Muscle layer of colon (tissue), 2 donors: ENCODE results near the gene FAM193B.

Source experiments
- H3K27ac ChIP-seq: one replicate; pipeline ENCODE4 v1.7.0; 2013; ENCODE audit warnings: low read depth, mild to moderate bottlenecking, low read length, moderate library complexity
- H3K27me3 ChIP-seq, 2 donors: one replicate each; pipeline ENCODE4 v1.7.0; 2013; ENCODE audit warnings: low read length in 2 of 2, mild to moderate bottlenecking in 2 of 2; ENCODE audit not compliant: insufficient read depth in 2 of 2, control insufficient read depth in 1 of 2
- H3K36me3 ChIP-seq: one replicate; pipeline ENCODE4 v1.7.0; 2013; ENCODE audit warnings: mild to moderate bottlenecking, low read length; ENCODE audit not compliant: insufficient read depth
- H3K4me1 ChIP-seq: one replicate; pipeline ENCODE4 v1.7.0; 2013; ENCODE audit warnings: mild to moderate bottlenecking, low read length; ENCODE audit not compliant: insufficient read depth
- H3K4me3 ChIP-seq, 2 donors: one replicate each; pipeline ENCODE4 v1.7.0; 2013; ENCODE audit warnings: low read length in 2 of 2, low read depth in 1 of 2, mild to moderate bottlenecking in 1 of 2, moderate library complexity in 1 of 2
- H3K9ac ChIP-seq: one replicate; pipeline ENCODE4 v1.7.0; 2013; ENCODE audit warnings: low read length
- H3K9me3 ChIP-seq: one replicate; pipeline ENCODE4 v1.7.0; 2013; ENCODE audit warnings: mild to moderate bottlenecking, low read length
- donor health status: abdominal sarcoma.
- donor health status: Adenocarcinoma of cecum.

The FAM193B gene

DNA sequence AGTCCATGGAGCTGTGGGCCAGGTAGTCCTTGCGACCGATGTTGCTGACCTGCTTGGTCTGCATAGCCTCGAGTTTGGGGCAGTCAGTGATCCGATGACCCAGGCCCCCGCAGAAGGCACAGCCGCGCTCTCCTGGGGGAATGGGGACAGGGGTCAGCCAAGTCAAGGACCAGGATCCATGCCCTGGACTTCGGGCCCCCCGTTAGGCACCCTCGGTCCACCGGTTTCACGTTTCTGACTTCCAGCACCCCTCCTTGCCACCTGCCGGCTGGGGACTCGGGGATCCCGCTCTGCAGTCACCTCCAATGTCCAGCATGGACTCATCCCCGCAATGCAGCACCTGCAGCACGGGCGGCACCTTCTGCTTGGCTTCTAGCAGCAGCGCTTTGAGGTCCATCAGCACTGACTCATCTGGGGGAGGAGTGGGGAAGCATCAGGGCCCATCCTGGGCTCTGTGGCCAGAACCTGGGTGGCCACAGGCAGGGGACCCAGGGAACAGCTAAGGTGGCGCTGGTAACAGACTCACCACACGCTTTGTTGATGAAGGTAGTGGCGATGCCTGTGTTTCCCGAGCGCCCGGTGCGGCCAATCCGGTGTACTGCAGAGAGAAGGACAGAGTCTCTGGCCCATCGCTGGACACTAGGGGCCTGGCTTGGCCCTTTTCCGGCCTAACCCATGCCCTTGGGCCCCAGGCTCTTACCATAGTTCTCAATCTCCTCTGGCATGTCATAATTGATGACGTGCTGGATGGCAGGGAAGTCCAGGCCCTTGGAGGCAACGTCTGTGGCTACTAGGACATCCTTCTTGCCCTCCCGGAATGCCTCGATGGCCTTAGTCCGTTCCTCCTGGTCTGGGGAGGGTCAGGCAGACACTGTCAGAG lies 42.3 kb downstream of the FAM193B start:
- no peak overlapping the region for H3K27ac ChIP-seq

DNA sequence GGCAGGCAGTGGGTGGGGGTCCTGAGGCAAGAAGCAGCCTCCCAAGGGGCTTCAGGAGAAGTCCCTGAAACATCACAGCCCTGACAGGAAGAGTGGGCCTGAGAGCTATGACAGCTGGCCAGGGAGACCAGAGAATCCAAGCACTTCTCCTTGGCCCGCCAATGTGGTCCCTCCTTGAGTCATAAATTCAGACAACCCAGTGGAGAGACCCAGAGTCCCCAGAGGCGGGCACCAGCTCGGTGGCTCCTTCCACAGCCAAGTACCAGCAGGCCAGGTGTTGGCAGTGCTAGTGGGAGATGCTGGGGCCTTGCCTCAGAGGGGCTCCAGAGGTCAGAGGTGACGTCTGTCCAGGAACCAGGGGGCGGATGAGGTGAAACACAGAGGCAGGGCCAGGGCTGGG lies 43.2 kb downstream of the FAM193B start:
- Histone ChIP-seq H3K36me3 (peaks cover 58% of the 10 kb centered on the region), H3K4me3 (no peak overlapping the region), H3K27me3 (no peaks in the 10 kb centered on the region), H3K9me3 (no peaks in the 10 kb centered on the region), H3K9ac (no peak overlapping the region), H3K4me1 (peaks cover 11% of the 10 kb centered on the region), H3K27ac (no peak overlapping the region)

More for the DNA sequence above, 42.3 kb downstream of the FAM193B start:
- Histone ChIP-seq H3K36me3 (peaks cover 58% of the 10 kb centered on the region), H3K4me1 (peaks cover 13% of the 10 kb centered on the region), H3K4me3 (no peak overlapping the region), H3K9ac (no peak overlapping the region), H3K27me3 (no peaks in the 10 kb centered on the region), H3K9me3 (no peaks in the 10 kb centered on the region)

DNA sequence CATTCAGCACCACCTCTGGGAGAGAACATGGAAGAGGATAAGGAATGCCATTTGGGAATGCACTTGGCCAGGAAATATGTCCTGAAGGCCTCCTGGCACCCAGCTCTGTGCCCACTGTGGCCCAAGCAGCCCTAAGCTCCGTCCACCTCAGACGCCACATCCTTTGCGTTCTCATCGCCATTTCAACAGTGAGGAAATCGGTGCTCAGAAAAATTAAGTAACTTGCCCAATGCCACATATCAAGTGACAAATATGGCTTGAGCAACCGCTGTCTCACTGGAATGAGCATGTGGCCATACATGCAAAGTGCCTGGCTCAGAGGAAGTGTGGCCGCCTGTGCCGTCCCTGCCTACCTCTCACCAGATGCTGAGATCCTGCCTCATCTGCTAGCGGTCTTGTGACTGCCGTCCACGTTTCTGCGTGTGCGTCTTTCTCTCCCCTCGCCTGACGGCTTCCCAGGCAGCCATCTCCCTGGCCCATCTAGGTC lies 43.8 kb downstream of the FAM193B start:
- no peaks in the 10 kb centered on the region for H3K27me3 ChIP-seq
- peaks cover 56% of the 10 kb centered on the region for H3K36me3 ChIP-seq
- H3K9me3 ChIP-seq, result no peaks in the 10 kb centered on the region
- H3K4me1 ChIP-seq, result peaks cover 5% of the 10 kb centered on the region
- H3K4me3 ChIP-seq, result no peak overlapping the region
- H3K27ac ChIP-seq, result no peak overlapping the region
- H3K9ac ChIP-seq, result no peak overlapping the region

DNA sequence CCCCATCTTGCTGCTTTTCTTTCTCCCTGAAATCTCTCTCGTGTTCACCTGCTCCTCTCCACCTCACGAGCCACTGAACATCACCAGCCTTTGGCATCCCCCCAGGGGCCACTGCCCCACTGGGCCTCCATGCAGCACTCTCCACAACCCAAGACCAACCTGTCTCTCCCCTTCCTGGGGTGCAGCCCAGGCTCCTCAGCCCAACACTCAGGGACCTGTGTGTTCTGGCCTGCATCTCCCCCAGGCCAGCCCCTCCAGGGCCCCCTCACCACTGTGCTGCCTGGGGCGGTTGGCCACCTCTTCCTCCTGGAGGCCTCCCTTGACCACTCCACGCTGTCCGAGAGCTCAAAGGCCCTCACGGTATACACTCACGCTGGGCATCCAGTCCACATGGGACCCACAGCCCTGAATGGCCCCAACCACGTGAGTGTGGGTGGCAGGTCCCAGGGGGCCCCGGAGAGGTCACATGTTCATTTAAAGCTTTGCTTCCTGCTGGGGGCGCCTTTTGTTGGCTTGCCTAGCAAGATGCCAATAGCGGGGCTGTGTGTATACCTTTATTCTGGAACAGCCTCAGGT lies 44.3 kb downstream of the FAM193B start:
- Histone ChIP-seq H3K4me1 (no peaks in the 10 kb centered on the region), H3K4me3 (no peak overlapping the region), H3K9ac (no peak overlapping the region), H3K9me3 (no peaks in the 10 kb centered on the region), H3K27ac (no peak overlapping the region), H3K36me3 (peaks cover 51% of the 10 kb centered on the region), H3K27me3 (no peaks in the 10 kb centered on the region)

DNA sequence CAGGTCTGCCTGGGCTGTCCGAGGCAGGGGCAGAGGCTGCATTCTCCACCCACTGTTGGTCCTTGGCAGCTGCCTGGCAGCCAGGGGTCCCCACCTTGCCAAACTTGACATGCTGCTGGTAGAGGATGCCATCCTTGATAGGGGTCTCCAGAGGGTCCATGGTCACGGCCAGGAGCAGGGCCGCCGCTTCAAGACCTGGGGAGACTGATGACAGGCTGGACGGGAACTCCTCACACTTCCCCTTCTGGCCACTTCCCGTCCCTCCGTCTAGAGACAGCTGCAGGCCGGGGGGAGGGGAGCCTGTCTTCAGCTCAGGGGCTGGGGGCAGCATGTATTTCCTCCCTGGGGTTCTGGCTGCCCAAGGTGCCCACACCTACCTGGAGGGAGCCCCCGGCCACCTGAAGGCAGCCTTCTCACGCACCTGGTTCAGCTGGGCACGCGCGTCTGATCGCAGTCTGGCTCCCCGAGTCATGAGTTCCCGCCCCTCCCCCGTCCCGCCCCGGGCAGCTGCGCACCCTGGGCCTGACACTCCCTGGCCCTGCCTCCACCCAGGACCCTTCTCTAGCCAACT lies 44.9 kb downstream of the FAM193B start, which contains the start of gene DOK3:
TSS of gene DOK3 (minus strand) at position 446 of the 571 bp plus-strand sequence. CDS start at position 160, 286 bp downstream.
- Histone ChIP-seq H3K9ac (no peak within 1 kb of the TSS), H3K36me3 (peaks cover 45% of the 10 kb centered on the region), H3K4me3 (peak within 1 kb of the TSS in 1 of 2 donors; percentile 32), H3K27me3 (no peaks in the 10 kb centered on the region), H3K4me1 (no peaks in the 10 kb centered on the region), H3K27ac (no peak within 1 kb of the TSS), H3K9me3 (no peaks in the 10 kb centered on the region)

DNA sequence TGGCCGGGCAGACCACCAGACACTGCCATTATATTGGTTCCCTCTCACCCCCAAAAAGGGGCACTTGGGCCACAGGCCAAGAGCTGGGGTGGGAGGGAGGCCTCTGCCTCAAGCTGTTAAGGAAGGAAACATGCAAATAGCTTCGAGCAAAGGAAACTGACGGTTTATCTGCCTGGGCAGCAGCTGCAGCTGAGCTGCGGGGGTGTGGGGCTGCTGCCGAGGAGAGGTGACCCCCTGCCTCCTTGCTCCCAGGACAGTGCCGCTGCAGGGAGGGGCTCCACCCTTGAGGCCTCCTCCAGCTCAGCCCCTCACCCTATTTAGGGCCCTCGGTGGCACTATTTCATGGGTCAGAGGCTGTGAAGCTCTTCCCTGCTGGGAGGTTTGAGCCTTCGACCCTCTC lies 45.5 kb downstream of the FAM193B start:
- Histone ChIP-seq H3K27me3 (no peaks in the 10 kb centered on the region), H3K4me1 (no peaks in the 10 kb centered on the region), H3K4me3 (peak overlapping the region in 1 of 2 donors; percentile 32), H3K9ac (no peak overlapping the region), H3K36me3 (peaks cover 38% of the 10 kb centered on the region), H3K27ac (no peak overlapping the region), H3K9me3 (no peaks in the 10 kb centered on the region)

DNA sequence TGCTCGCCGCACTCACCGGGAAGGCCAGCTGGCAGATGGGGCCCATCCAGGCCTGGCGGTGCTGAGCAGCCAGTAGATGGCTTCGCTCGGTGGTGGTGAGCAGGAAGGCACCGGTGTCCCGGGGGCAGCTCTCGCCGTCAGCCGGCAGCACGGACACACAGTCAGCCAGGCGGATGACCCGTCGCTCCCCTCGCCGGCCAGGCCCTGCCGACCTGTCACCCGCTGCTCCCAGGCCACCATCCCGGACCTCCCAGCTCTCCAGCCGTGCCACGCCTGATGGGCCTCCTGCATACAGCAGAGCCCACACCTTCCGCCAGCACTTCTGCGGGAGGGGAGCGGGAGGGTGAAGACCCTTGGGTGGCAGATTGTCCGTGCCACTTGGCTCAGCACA lies 46.1 kb downstream of the FAM193B start:
- H3K9me3 ChIP-seq, result no peaks in the 10 kb centered on the region
- H3K4me3 ChIP-seq, result no peak overlapping the region
- H3K27ac ChIP-seq, result no peak overlapping the region
- no peak overlapping the region for H3K9ac ChIP-seq
- no peaks in the 10 kb centered on the region for H3K4me1 ChIP-seq
- peaks cover 33% of the 10 kb centered on the region for H3K36me3 ChIP-seq
- H3K27me3 ChIP-seq, result no peaks in the 10 kb centered on the region

DNA sequence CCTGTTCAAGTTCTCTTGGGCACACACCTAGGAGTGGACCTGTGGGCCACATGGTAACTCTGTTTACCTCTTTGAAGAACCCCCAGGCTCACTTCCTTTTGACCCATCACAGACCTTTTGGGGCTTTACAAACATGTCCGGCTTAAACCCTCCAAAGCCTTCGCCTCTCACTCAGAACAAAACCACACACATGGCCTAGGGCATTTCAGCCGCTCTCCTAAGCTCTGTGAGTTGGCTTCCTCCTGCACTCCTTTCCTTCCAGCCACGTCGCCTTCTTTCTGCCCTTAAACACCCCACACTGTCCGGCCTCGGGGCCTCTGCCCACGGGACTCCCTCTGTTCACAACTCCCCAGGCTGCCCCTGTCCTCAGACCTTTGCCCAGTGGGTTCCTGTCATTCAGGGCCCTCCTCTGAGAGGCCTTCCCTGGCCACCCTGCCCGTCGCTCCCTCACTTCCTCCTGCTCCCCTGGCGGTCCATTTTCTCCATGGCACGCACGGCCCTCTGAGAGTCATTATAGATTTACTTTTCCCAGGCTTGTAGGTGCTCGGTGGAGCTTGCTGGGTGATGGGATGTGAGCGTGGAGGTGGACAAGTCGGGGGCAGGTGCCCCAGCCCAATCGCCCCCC lies 46.7 kb downstream of the FAM193B start:
- Histone ChIP-seq H3K36me3 (peaks cover 28% of the 10 kb centered on the region), H3K27me3 (no peaks in the 10 kb centered on the region), H3K9me3 (no peaks in the 10 kb centered on the region), H3K4me1 (no peaks in the 10 kb centered on the region), H3K4me3 (no peak overlapping the region), H3K27ac (no peak overlapping the region), H3K9ac (no peak overlapping the region)

DNA sequence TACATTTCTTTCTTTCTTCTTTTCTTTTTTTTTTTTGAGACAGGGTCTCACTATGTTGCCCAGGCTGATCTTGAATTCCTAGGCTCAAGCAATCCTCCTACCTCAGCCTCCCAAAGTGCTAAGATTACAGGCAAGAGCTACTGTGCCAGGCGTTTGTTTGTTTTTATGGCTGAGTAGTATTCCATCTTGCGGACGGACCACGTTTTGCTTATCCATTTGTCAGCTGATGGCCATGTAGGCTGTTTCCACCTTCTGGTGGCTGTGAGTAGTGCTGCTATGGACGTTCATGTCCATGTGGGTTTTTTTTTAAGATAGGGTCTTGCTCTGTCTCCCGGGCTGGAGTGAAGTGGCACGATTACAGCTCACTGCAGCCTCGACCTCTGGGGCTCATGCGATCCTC lies 47.2 kb downstream of the FAM193B start:
- H3K27ac ChIP-seq, result no peak overlapping the region
- no peak overlapping the region for H3K4me3 ChIP-seq

DNA sequence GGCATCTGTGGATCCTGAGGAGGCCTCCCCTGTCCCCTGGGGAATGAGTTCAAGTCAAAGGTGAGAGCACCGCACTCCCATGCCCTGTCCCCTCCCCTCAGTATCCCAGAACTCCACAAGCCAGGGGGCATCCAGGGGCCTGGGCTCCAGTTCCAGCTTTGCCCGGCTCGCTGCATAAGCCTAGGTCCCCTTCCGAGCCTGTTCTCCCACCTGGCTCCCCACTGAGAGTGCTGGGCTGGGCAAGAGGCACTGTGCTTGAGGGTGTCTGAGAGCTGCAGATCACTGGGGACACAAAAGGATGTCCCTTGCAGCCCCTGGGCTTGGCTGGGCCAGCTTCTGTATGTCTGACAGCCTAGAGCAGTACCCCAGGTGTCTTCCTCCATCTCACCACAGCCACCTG lies 49.3 kb downstream of the FAM193B start:
- Histone ChIP-seq H3K4me3 (no peak overlapping the region), H3K27me3 (no peaks in the 10 kb centered on the region), H3K4me1 (peaks cover 9% of the 10 kb centered on the region), H3K9me3 (no peaks in the 10 kb centered on the region), H3K9ac (no peak overlapping the region), H3K36me3 (peaks cover 2% of the 10 kb centered on the region), H3K27ac (no peak overlapping the region)

More for the DNA sequence above, 47.2 kb downstream of the FAM193B start:
- Histone ChIP-seq H3K36me3 (peaks cover 22% of the 10 kb centered on the region), H3K4me1 (no peaks in the 10 kb centered on the region), H3K9ac (no peak overlapping the region), H3K9me3 (no peaks in the 10 kb centered on the region), H3K27me3 (no peaks in the 10 kb centered on the region)
